HG03354 (cell line): ENCODE data around the gene ITGB2.

Source experiments
- ATAC-seq: cut with Tn5 transposase; IDR thresholded peaks from one replicate; pipeline ENCODE4 v1.9.1; 2021; ENCODE audit warnings: mild to moderate bottlenecking; ENCODE audit not compliant: unreplicated experiment, poor library complexity, severe bottlenecking

The ITGB2 gene

DNA sequence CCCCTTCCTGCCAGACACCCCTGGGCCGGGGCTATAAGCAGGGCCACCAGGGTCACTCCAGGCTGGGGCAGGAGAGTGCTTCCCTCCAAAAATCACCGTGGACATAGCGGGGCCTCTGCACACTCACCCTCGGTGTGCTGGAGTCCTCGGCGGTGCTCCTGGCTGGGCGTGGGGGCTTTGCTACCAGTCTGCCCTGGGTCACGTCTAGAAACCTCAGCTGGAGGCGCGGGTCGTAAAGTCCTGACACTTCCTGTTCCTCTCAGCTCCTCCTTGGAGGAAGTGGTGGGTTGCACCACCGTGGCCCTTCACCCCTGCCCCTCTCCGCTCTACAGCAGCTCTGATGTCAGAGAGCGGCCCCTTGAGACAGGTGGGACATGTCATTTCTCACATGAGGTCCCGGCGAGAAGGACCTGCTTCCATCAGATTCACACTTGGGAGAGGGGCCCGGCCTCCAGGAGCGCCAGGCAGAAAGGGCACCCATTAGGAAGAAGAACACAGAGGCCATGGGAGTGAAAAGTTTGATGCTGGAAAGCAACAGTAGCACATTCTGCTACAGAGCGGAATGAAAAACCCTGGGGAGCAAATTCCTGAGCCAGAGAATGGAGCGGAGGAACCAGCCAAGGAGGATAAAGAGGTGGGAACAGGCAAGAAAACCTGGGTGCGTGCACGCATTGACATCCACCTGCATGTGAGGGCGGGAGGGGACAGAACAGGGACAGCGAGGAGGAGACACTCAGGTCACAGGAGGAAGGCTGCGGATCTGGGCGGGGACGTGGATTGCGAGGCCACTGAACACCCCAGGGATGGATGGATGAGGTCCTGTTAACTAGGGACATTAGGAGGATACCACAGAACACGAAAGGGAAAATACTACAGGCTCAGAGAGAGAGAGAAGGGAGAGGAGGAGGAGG lies at the start of gene ITGB2:
TSS of gene ITGB2 (minus strand) at position 206 of the 911 bp plus-strand sequence. CDS start 10,117 bp downstream, outside the sequence.
- peak; percentile 72 for ATAC-seq

DNA sequence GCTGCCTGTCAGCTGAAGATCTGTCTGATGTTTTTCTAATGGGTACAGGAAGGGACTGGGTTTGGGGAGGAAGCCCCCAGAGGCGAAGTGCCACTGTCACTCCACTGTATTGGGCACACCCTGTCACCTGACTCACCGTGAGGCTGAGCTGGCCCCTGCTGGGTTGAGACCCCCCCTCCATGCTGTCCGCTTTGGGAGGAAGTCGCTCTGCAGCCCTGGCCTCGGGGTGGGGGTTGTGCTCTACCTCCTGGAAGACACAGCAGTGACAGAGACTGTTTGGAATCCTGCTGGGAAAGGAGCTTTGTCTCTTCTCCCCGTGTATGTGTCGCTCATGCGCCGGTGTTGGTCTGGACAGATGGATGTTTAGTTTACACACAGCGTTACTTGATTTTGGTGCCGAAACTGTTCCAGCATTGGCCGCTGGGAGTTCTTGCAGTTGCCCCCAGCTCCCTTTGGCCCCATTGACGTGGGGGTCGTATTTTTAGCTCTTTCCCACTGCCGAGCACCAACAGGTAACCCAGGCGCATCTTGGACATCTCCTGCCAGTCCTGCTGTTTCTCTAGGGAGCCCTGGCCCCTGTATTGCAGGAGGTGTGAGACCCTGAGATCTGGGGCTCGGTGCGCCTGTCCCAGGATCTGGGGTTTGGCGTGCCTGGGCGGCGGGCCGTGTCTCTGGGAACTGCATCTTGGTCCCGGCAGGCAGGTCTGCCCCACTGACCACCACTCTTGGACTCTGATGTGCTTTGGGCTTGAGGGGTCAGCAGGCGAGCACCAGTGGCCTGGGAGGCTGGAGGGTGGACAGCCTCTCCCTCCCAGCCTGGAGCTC lies 49.4 kb upstream of the ITGB2 start:
- no peak for ATAC-seq

DNA sequence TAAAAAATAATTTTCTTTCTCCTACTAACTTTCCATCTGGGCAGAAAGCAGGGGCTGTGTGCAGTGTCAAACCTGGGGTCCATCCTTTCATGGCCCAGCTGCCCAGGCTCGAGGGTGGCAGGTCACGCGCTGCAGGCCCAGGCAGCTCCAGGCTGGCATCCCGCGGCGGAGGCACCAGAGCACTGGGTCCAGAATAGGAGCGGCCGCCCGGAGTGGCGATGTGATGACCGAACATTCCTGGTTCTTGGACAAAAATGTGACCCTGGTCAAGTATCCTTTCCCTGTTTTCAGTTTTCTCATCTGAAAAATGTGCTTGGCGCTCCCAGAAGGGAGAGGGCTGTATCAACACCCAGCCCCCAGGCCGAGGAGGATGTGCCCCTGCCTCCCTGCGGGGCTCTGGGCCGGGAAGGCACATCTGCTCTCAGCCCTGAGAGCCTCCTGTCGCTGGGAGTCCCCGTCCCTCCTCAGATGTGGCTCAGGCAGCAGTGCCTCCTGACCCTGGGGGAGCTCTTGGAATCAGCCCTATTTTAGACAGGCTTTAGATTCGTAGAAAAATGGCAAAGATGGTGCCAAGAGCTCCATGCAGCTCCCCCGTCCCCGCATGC lies 48.5 kb upstream of the ITGB2 start:
- ATAC-seq = no peak

DNA sequence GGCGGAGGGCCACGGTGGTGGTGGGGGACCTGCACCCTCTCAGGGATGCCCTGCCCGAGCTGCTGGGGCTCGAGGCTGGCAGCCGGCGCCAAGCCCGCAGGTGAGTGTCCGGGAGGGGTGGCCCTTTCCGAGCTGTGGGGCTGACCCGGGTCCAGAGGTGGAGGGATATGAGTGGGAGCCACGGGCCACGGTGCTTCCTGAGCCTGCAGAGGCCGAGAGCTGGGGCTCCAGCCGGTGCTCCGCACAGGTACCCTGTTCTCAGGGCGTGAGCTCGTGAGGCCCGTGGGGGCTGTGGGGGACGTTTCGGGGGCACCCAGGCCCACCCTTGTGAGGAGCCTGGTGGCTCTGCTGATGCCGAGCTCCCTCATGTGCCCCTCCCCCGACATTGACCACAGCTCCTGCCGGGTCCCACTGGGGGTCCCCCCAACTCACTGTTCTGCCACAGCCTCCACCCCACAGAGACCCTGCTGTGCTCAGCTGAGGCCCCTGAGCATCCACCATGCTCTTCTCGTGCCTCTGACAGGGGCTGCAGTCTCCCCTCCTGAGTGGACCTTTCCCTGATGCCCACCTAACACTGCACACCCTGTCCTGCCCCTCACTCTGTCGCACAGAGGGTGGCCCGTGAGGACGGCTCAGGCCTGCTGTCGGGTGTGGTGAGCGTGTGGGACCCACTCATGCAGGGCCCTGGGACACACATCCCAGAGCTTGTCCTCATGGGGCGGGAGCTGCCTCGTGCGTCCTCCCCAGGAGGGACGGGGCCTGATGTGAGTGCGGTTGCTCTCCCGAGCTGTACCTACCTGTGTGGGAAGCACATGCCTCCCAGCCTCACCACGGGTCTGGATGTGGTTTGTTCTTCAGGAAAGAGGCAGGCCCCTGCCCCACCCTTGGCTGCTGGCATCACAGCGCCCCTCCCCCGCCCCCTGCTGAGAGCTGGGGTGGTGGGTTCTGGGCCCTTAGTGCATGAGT lies 46.7 kb upstream of the ITGB2 start:
- no peak for ATAC-seq

DNA sequence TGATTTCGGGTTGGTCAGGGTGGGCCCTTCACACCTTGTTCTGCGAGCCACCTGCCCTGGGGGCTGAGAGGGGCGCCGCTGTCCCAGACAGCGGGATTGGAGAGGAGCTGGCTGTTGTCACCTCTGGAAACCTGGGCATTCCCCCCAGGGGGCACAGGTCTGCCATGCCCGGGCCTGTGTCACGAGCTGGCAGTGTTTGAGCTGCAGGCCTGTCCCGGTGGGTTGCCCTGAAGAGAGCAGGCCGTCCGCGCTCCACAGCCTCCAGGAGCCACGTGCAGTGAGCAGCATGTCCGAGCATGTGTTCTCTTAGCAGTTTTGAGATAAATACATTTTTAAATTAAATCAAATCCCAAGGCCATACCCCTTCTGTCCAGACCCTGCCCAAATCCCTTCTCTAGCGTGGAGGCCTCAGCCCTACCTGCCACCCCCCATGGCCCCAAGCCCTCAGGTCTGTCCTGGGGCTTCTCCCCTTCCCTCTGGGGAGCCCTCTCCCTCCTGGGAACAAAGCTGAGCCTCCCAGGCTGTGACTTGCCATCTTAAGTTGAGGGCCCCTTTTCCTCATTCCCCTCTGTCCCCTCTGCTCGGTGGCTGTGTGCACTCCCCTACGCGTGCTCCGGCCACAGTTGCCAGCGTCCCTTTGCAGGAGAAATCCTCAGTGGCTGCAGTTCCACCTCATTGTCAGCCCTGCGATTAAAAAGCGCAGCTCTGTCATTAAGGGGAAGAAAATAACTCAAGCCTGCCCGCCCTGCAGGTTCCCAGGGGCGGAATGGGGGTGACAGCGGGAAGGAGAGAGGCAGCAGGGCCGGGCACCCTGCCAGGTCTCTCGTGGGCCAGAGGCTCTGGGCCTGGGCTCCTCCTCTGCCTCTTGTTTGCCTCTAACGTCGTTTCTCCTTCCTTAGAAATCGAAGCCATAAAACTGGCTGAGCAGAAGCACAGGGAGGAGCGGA lies 45.7 kb upstream of the ITGB2 start:
- no peak for ATAC-seq

DNA sequence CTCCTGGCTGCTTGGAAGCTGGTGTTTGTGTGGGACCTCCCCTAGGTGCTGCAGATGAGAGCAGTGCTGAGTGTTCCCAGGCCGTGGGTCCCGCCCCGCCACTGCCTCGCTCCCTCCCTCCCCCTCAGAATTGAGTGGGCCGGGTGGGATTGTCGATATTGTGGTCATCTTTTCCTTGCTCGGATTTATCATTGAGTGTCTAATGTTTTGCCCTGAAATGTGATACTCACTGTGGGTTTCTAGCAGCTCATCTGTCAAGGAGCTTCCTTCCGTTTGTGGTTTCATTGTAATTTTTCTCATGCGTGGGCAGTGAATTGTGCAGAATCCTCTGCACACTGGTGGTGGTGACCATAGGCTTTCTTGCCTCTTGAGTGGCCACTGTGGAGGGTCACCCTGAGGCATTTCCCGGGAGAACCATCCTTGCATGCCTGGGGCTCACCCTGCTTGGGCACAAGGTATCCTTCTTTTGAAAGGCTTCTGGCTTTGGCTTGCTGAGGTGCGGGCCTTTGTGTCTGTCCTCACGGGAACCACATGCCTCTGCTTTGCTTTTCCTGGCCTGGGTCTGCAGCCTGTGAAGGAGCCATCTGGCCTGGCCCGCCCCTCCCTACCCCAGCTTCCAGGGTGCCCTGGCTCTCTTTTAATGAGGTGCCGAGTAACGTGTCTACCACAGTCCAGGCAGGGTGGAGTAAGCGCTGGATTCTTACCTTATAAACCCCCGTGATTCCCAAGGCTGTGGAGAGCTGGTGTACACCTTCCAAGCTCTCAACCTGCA lies 44.7 kb upstream of the ITGB2 start:
- ATAC-seq = no peak

DNA sequence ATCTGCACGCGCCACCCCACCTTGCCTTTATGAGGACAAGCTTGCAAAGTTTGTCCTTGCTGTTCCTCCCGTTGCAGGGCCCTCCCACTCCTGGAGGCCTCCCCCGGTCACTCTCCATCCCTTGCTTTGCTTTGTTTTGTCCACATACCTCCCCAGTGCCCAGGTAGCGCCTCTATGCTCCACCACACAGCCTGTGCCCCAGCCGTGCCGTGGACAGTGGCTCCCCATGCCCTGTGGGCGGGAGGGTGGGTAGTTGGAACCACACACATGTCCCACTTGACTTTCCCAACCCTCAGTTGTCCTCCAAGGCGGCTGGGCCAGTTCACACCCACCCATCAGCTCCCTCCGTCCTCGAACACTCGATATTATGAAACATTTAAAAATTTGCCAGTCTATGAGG lies 43.7 kb upstream of the ITGB2 start:
- no peak for ATAC-seq

DNA sequence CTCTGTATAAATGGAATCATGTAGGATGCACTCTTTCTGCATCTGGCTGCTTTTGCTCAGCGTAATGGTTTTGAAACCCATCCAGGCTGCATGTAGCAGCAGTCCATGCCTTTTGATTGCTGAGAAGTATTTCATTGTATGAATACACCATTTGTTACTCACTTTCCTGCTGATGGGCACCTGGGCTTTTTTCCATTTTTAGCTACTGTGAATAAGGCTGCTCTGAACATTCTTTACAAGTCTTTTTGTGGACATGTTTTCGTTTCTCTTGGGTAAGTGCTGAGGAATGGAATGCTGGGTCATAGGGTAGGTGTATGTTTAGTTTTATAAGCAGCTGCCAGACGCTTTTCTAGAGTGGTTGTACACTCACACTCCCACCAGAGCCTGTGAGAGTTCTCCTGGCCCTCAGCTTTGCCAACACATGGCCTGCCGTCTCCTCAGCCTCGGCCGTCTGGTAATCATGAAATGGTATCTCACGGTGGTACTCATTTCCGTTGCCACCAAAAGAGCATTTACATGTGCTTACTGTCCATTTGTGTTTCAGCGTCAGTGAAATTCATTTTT lies 41.8 kb upstream of the ITGB2 start:
- ATAC-seq = no peak

DNA sequence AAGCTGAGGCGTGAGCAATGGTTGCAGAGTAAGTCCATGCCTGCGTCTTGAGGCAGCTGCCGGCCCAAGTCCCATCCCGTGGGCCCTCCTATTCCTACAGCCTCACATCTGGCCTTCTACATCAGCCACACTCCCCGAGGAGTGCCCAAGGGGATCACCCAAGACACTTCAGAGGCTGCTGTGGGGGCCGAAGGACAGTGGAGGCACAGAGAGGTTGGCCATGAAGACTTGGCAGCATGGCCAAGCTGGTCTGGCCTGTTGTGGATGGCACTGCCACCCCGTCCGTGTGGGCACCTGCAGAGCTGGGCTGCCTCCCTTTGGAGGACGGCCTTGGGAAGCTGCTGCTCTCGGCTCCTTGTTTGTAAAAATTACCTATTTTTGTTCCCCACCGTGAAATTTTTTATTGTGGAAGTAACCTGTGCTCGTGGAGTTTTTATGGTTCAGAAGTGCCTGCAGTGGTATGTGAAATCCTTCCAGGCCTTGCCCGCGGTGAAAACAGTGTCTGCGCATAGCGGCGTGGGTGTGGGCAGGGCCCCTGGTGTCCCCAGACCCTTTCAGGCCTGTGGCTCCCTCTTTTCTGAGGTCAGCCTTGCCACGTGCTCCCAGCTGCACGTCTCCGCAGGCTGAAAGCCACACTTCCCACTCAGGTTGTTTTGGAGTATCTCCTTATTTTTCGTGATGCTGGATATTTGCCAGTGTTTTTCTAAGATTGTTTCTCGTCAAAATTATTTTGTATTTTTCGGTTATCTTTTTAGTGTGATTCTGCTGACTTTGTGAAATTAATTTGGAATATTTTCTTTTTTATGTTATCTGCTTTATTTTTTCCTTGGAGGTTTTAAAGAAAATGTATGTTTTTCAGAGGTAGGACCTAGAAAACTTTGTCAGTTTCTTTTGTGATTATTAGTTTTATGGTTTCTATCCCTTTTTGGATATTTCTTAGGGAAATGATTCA lies 39.7 kb upstream of the ITGB2 start:
- ATAC-seq = no peak

DNA sequence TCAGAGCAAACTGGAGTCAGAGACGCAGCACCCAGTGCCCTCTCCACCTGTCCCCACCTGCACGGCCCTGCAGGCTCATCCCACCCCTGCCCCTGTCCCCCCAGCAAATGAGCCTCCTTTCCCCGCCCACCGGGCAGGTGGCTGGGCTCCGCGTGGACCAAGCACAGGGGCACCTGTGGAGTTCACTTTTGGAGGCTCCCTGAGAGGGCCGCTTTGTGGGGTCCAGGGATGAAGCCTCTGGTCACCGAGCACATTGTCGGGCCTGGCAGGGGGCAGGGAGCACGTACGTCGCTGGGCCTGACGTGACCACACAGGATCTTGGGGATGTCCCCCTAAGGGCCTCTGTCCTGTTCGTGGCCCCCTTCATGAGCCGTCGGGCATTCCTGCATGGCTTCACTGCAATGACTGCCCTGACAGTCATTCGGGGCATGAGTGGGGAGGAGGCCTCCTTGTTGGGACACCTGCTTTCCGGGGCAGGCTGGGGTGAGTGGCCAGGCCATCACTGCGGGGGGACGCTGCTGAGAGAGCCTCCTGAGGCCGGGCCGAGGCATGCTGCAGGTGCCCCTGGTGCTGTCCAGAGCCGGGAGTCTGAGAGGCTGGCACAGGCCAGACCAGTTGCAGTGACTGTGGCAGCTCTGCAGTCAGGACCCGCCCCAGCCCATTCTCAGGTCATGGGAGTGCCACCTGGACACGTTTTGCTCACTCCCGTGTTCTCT lies 38.8 kb upstream of the ITGB2 start:
- no peak for ATAC-seq

DNA sequence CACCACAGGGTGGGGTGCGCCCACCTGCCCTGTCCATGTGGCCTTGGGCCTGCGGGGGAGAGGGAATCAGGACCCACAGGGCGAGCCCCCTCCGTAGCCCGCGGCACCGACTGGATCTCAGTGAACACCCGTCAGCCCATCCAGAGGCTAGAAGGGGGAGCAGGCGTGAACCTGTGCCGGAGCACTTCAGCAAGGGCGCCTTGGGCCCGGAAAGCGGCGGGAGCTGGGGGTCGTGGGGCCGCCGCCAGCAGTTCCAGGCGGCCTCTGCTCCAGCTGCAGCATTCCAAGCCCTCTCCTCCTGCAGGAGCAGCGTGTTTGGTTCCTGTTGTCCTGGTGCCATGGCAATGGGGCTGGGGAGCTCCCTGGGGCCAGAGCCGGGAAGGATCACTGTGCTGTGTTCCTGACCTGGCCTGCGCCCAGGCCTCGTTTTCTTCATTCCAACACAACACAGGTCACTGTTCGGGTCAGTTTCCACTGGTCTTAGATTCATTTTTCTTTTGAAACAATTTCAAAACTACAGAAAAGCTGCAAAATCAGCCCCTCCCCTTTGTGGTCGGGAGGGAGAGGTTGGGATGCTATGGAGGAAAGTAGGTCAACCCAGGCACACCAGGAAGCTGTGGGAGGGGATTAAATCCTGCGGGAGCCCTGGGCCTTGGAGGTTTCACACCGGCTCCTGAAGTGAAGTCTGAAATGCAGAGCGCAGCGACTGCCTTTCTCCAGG lies 37.9 kb upstream of the ITGB2 start:
- no peak for ATAC-seq

DNA sequence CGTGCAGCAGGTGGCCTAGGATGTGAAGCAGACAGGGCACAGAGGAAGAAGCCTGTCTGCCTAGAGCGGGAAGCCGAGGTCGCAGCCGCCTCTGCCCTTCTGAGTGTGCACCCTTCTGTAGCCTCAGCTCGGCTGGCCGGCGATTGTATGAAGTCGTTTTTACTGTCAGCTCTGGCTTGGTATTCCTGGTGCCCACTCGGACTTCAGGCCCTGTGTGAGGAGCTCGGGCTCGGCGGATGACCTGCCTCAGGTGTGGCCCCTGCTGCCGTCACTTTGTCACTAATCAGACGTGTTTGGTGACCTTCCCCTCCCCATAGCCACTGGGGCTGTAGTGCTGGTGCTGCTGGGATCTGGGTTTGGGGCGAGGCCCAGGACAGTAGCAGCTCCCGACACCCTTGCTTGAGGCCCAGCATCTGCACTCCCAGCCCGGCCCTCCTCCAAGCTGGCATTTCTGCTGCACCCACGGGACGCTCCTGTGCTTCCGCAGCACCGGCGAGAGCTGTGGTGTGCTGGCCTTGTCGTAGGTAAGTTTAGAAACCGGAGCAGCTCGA lies 37.3 kb upstream of the ITGB2 start:
- no peak for ATAC-seq

DNA sequence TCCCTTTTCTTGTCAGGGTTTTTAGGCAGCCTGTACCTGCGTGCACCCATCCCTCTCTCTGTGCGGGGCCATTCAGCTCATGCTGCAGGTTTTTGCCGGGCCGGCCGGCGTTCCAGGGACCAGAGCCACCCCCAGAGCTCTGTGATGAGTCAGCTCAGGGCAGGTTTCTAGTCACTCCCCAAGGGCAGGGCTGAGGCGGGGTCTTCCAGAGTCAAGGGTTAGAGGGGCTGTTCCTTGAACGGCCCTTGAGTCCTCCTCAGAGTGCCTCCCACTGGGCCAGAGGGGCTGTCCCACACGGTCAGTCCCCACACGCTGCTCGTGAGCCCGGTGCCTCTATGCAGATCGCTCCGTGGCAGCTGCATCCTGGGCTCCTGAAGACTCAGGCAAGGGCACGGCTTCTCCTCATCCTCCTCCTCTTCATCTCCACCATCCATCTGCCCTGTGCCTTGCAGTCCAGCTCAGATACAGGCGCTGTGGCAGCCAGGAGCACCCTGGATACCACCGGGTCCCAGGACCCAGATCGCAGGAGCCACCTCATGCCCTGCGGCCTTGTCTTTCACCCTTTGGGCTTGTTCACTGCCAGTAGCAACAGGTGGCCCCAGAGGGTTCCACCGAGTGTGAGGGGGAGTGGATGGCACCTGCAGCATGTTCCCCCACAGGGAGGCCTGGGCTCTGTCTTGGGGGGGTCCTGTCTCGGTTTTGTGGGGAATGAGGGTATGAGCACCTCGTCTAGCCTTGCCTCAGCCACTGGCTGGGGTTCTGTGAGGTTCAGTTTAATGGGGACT lies 36.5 kb upstream of the ITGB2 start:
- ATAC-seq = no peak
